MCF 10A (cell line): Measurements from ENCODE around the gene MRPL14. TPM values are rescaled to one million over a fixed set of nuclear protein-coding genes. Genes with fewer than 3 reads are reported as not detected.
A peak's percentile ranks its signal among the peaks of the same experiment; 100 is the strongest.

ENCODE experiments used
- BruUV-seq: library from RNA; stranded (reverse); fragments of 400-500 nt; replicated peaks from 2 replicates; lab custom pipeline; 2021; lab: Mats Ljungman, UMichigan
- CTCF ChIA-PET: fragments of 300-600 bp; sonication (Branson Sonifier 250); formaldehyde crosslinking; extraction: SDS; loops from one replicate; lab custom pipeline; 2021; ENCODE audit warnings: antibody characterized with exemption, inconsistent platforms; lab: Yijun Ruan, JAX
- POLR2A ChIA-PET: fragments of 300-600, 350-650 bp; sonication (Branson Sonifier 250); formaldehyde crosslinking; extraction: SDS; loops from one replicate; lab custom pipeline; 2020; ENCODE audit warnings: antibody characterized with exemption, inconsistent platforms; lab: Yijun Ruan, JAX
- DNase-seq: peaks from one replicate; pipeline ENCODE4 v3.0.0-alpha.2; 2018; ENCODE audit not compliant: unreplicated experiment
- H3K27ac Mint-ChIP-seq: one replicate; pipeline ENCODE4 v1.8.0; 2022; ENCODE audit warnings: mild to moderate bottlenecking, low read depth, mixed read lengths; ENCODE audit not compliant: unreplicated experiment
- H3K27me3 Mint-ChIP-seq: one replicate; pipeline ENCODE4 v1.8.0; 2022; ENCODE audit warnings: mixed read lengths; ENCODE audit not compliant: insufficient read depth, unreplicated experiment
- H3K36me3 Mint-ChIP-seq: one replicate; pipeline ENCODE4 v1.8.0; 2022; ENCODE audit warnings: mild to moderate bottlenecking, moderate library complexity, mixed read lengths; ENCODE audit not compliant: insufficient read depth, unreplicated experiment
- H3K4me1 Mint-ChIP-seq: one replicate; pipeline ENCODE4 v1.8.0; 2022; ENCODE audit warnings: mixed read lengths; ENCODE audit not compliant: insufficient read depth, unreplicated experiment
- H3K4me3 Mint-ChIP-seq: one replicate; pipeline ENCODE4 v1.8.0; 2022; ENCODE audit warnings: mild to moderate bottlenecking, moderate library complexity, mixed read lengths; ENCODE audit not compliant: unreplicated experiment
- H3K9me3 Mint-ChIP-seq: one replicate; pipeline ENCODE4 v1.8.0; 2022; ENCODE audit warnings: mixed read lengths; ENCODE audit not compliant: unreplicated experiment
- CTCF ChIP-seq: fragments of 200-600 bp; IDR thresholded peaks from one replicate; pipeline ENCODE4 v1.8.0; 2022; ENCODE audit warnings: antibody characterized with exemption, mild to moderate bottlenecking; ENCODE audit not compliant: unreplicated experiment
- intact Hi-C: fragments of 100-400 bp; cut with micrococcal nuclease; formaldehyde crosslinking; loops from 2 replicates; pipeline ENCODE4 v1.14.1; 2022
- total RNA-seq: library from RNA; stranded (reverse); gene quantifications from 2 replicates; pipeline ENCODE4 v1.2.3, GENCODE V29; 2022

MRPL14 gene
- total RNA-seq, 1 experiment from 2014 or later = 66.8 TPM

DNA sequence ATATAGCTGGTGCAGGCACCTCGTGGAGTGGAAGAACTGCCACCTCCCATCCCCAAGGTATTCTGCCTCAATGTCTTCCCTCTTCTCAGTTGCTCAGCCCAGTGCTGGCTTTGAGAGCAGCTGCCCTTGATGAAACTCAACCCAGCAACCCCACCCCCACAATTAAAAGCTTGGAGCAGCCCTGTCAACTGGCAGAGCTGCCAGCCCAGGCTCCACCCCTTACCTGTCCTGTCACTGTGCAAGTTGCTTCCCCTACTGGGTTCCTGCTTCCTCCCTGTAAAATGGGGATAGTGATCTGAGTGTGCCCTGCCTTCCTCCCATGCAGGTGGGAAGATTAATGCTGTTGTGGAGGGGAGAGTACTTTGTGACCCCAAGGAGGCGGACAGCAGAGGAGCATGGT, 4.6 kb upstream of the MRPL14 start:
- H3K4me1 Mint-ChIP-seq = peaks cover 22% of the 10 kb centered on the region
- H3K27ac Mint-ChIP-seq = no peak overlapping the region
- peaks cover 10% of the 10 kb centered on the region for H3K36me3 Mint-ChIP-seq
- H3K27me3 Mint-ChIP-seq = no peaks in the 10 kb centered on the region
- intact Hi-C loops = no loop called here
- no peak for DNase-seq
- ChIA-PET POLR2A (interaction anchor here (0.7 kb wide), 2 partner anchors 115 to 181 kb away, joined by 3 to 4 read pairs; partner anchors contain the start of genes AARS2 and HSP90AB1), CTCF (interaction anchor here (0.6 to 2.7 kb wide), 8 partner anchors 14 to 523 kb away, joined by 3 to 10 read pairs (median 4); no protein-coding TSS in a partner anchor)
- no TSS peak for BruUV-seq
- H3K4me3 Mint-ChIP-seq = no peak overlapping the region
- H3K9me3 Mint-ChIP-seq = no peaks in the 10 kb centered on the region
- no peak for TF ChIP-seq CTCF

DNA sequence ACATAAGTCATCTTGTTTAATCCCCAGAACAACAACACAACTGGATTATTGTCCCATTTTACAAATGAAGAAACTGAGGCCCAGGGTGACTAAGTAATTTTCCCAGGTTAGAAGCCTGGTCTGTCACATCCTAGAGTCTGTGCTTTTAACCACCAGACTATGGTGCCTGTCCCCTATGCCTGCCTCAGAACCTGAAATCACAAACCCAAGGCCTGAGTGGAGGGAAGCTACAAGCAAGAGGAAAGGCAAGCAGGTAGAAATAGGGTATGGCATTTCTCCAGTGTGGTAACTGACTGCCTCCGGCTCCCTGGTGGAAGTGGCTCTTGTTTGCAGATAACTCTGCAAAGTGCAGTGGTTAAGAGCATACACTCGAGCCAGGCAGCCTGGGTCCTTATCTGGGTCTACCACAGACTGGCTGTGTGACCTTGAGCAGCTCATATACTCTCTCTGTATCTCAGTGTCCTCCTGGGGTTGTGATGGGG, 2.6 kb upstream of the MRPL14 start:
- POLR2A ChIA-PET = interaction anchor here (1.3 to 2.0 kb wide), 2 partner anchors 13 to 117 kb away, joined by 4 to 7 read pairs; partner anchors contain the start of gene HSP90AB1
- peaks cover 7% of the 10 kb centered on the region for H3K36me3 Mint-ChIP-seq
- no TSS peak for BruUV-seq
- CTCF ChIA-PET = interaction anchor here (0.6 to 1.4 kb wide), 7 partner anchors 20 to 462 kb away, joined by 3 to 8 read pairs (median 3); no protein-coding TSS in a partner anchor
- intact Hi-C loops = no loop called here
- TF ChIP-seq CTCF = no peak
- H3K4me1 Mint-ChIP-seq = peaks cover 36% of the 10 kb centered on the region
- H3K27me3 Mint-ChIP-seq = no peaks in the 10 kb centered on the region
- H3K9me3 Mint-ChIP-seq = no peaks in the 10 kb centered on the region
- DNase-seq = no peak
- no peak overlapping the region for H3K27ac Mint-ChIP-seq
- peak overlapping the region; percentile 6 for H3K4me3 Mint-ChIP-seq

GRCh38 chr6:44128020-44128917, 1.0 kb upstream of the MRPL14 start:
- peak overlapping the region; percentile 96 for H3K27ac Mint-ChIP-seq
- H3K36me3 Mint-ChIP-seq = peaks cover 7% of the 10 kb centered on the region
- no peaks in the 10 kb centered on the region for H3K27me3 Mint-ChIP-seq
- no peaks in the 10 kb centered on the region for H3K9me3 Mint-ChIP-seq
- DNase-seq = peak; percentile 45
- no peak for TF ChIP-seq CTCF
- BruUV-seq = no TSS peak
- H3K4me3 Mint-ChIP-seq = peak overlapping the region; percentile 95
- POLR2A ChIA-PET = interaction anchor here (0.6 to 2.0 kb wide), 5 partner anchors 9 to 119 kb away, joined by 3 to 7 read pairs (median 4); partner anchors contain the start of gene HSP90AB1
- intact Hi-C loops = no loop called here
- H3K4me1 Mint-ChIP-seq = peaks cover 43% of the 10 kb centered on the region
- CTCF ChIA-PET = interaction anchor here (1.0 to 1.4 kb wide), 4 partner anchors 22 to 49 kb away, joined by 3 to 5 read pairs (median 4); no protein-coding TSS in a partner anchor
